Gastroesophageal sphincter (tissue), 4 donors: Measurements from ENCODE around the gene ACOT6. TPM values are rescaled to one million over a fixed set of nuclear protein-coding genes. Genes with fewer than 3 reads are reported as not detected.
"Not testable (repeated sequence)": the region's sequence is repeated elsewhere in the genome, so short reads cannot be mapped to it uniquely, and the experiment has no call there.

Experiments used
- ATAC-seq: fragments of 150-250 bp; one replicate; pipeline ENCODE4 v1.9.1; 2016; ENCODE audit warnings: mild to moderate bottlenecking, moderate library complexity
- H3K27ac ChIP-seq, 4 donors: fragments of 200-600 bp; sonication (generic) in 3 of 4; 1 replicate in 3 of 4; 2 replicates in 1 of 4; pipeline ENCODE4 v1.5.1; 2016 to 2019
- H3K27me3 ChIP-seq: fragments of 200-600 bp; sonication (generic); one replicate; pipeline ENCODE4 v1.5.1; 2019
- H3K36me3 ChIP-seq, 2 donors: fragments of 200-600 bp; sonication (generic); one replicate each; pipeline ENCODE4 v1.5.1; 2019; ENCODE audit warnings: control low read depth in 1 of 2
- H3K4me1 ChIP-seq, 3 donors: fragments of 200-600 bp; sonication (generic); 1 replicate in 2 of 3; 2 replicates in 1 of 3; pipeline ENCODE4 v1.5.1; 2016 to 2019; ENCODE audit warnings: control low read depth in 2 of 3
- H3K4me3 ChIP-seq, 2 donors: fragments of 200-600 bp; sonication (generic); one replicate each; pipeline ENCODE4 v1.5.1; 2019; ENCODE audit warnings: mild to moderate bottlenecking in 1 of 2, moderate library complexity in 1 of 2
- H3K9me3 ChIP-seq, 3 donors: fragments of 200-600 bp; sonication (generic); one replicate each; pipeline ENCODE4 v1.5.1; 2017 to 2019; ENCODE audit warnings: control low read depth in 2 of 3
- CTCF ChIP-seq, 4 experiments: fragments of 200-600 bp in 2 of 4; fragments of 450-650 bp in 2 of 4; sonication (generic) in 1 of 4; IDR thresholded peaks; one replicate each; pipeline ENCODE4 v1.5.1; 2017 to 2019; ENCODE audit warnings: antibody characterized with exemption in 4 of 4, mild to moderate bottlenecking in 2 of 4, moderate library complexity in 2 of 4
- EP300 ChIP-seq: sonication (generic); formaldehyde crosslinking; IDR thresholded peaks from one replicate; pipeline ENCODE4 v1.6.1; 2017; ENCODE audit warnings: antibody characterized with exemption, mild to moderate bottlenecking
- POLR2A ChIP-seq, 2 donors: fragments of 450-650 bp; IDR thresholded peaks; one replicate each; pipeline ENCODE4 v1.6.1; 2017; ENCODE audit warnings: antibody characterized with exemption in 2 of 2, mild to moderate bottlenecking in 2 of 2, moderate library complexity in 1 of 2
- POLR2AphosphoS5 ChIP-seq: sonication (generic); formaldehyde crosslinking; IDR thresholded peaks from one replicate; pipeline ENCODE4 v1.6.1; 2017; ENCODE audit warnings: antibody characterized with exemption
- WGBS, 2 donors: methylation state at CpG; one replicate each; pipeline ENCODE4 v1.1.5; 2018; ENCODE audit warnings: low coverage in 1 of 2; 5-methylcytosine and 5-hydroxymethylcytosine counted together
- total RNA-seq, 4 donors: library from RNA; depleted of rRNA; stranded (reverse); fragments of >200 nt; gene quantifications; one replicate each; pipeline ENCODE4 v1.1.0, GENCODE V29; 2016

Gene ACOT6
- total RNA-seq, 4 donors from 2014 or later: not detected

GRCh38 chr14:73633116-73634010 lies 21.0 kb downstream of the ACOT6 start:
- H3K36me3 ChIP-seq: no peaks in the 10 kb centered on the region
- TF ChIP-seq POLR2AphosphoS5 (no peak), EP300 (no peak), CTCF (IDR thresholded peaks at IDR 0.05) (peak; percentile 77 to 96 (median 90)), POLR2A (IDR thresholded peaks at IDR 0.05) (no peak)
- peaks cover 0 to 20% (median 4%) of the 10 kb centered on the region in 3 donors for H3K4me1 ChIP-seq
- peak; percentile 84 for ATAC-seq
- peak overlapping the region; percentile 57 to 65 for H3K4me3 ChIP-seq
- 21 to 49% methylated on average over 11 to 16 of the region's 44 CpGs for WGBS, 2 donors
- H3K27ac ChIP-seq: peak overlapping the region; percentile 40 to 82 (median 81)
- H3K27me3 ChIP-seq: no peaks in the 10 kb centered on the region
- H3K9me3 ChIP-seq: no peaks in the 10 kb centered on the region

- H3K36me3 ChIP-seq: no peaks in the 10 kb centered on the region
- TF ChIP-seq CTCF (IDR thresholded peaks at IDR 0.05) (peak; percentile 6 to 71 (median 45)), POLR2A (IDR thresholded peaks at IDR 0.05) (no peak)
These were observed 21.9 kb downstream of the ACOT6 start for GRCh38 chr14:73634011-73634833.

GRCh38 chr14:73636355-73636754 lies 24.0 kb downstream of the ACOT6 start:
- H3K4me3 ChIP-seq, H3K36me3 ChIP-seq, H3K27me3 ChIP-seq, H3K27ac ChIP-seq, ATAC-seq, H3K9me3 ChIP-seq: not testable (repeated sequence)
- peaks cover 0 to 20% (median 4%) of the 10 kb centered on the region in 3 donors for H3K4me1 ChIP-seq
- WGBS, 2 donors: 74 to 100% methylated on average over 3 to 4 of the region's 10 CpGs

More at GRCh38 chr14:73634011-73634833, 21.9 kb downstream of the ACOT6 start:
- H3K4me3 ChIP-seq: peak overlapping the region; percentile 57 to 65
- H3K27me3 ChIP-seq: no peaks in the 10 kb centered on the region
- no peaks in the 10 kb centered on the region for H3K9me3 ChIP-seq
- peak; percentile 75 for ATAC-seq
- peak overlapping the region; percentile 40 to 82 (median 81) for H3K27ac ChIP-seq
- 31 to 32% methylated on average over 3 to 4 of the region's 53 CpGs for WGBS, 2 donors
- peaks cover 0 to 20% (median 4%) of the 10 kb centered on the region in 3 donors for H3K4me1 ChIP-seq

GRCh38 chr14:73637830-73638229 lies 25.5 kb downstream of the ACOT6 start:
- ATAC-seq: no peak
- Histone ChIP-seq H3K4me3 (no peak overlapping the region), H3K4me1 (peaks cover 0 to 19% (median 4%) of the 10 kb centered on the region in 3 donors), H3K27ac (no peak overlapping the region), H3K9me3 (no peaks in the 10 kb centered on the region), H3K27me3 (no peaks in the 10 kb centered on the region), H3K36me3 (no peaks in the 10 kb centered on the region)
- no peak for TF ChIP-seq POLR2A (IDR thresholded peaks at IDR 0.05)
- TF ChIP-seq CTCF (IDR thresholded peaks at IDR 0.05): no peak
- TF ChIP-seq POLR2AphosphoS5: no peak
- no peak for TF ChIP-seq EP300
- WGBS, 2 donors: 70 to 84% methylated on average over 4 to 5 of the region's 5 CpGs

- ATAC-seq: no peak
- H3K4me1 ChIP-seq: peaks cover 0 to 15% (median 11%) of the 10 kb centered on the region in 3 donors
- H3K36me3 ChIP-seq: no peaks in the 10 kb centered on the region
- no peaks in the 10 kb centered on the region for H3K27me3 ChIP-seq
- H3K27ac ChIP-seq: no peak overlapping the region
- TF ChIP-seq POLR2AphosphoS5 (no peak), EP300 (no peak), CTCF (IDR thresholded peaks at IDR 0.05) (no peak), POLR2A (IDR thresholded peaks at IDR 0.05) (no peak)
- WGBS, 2 donors: 93 to 94% methylated on average over 5 of the region's 5 CpGs
- no peaks in the 10 kb centered on the region for H3K9me3 ChIP-seq
- H3K4me3 ChIP-seq: no peak overlapping the region
These were observed 28.6 kb downstream of the ACOT6 start for GRCh38 chr14:73640796-73641365.
